Gastroesophageal sphincter (tissue), 3 donors: ENCODE results near the gene GP2.

Experiments
- EP300 ChIP-seq: sonication (generic); formaldehyde crosslinking; IDR thresholded peaks from one replicate; pipeline ENCODE4 v1.6.1; 2017; ENCODE audit warnings: antibody characterized with exemption, mild to moderate bottlenecking
- POLR2A ChIP-seq, 2 donors: fragments of 450-650 bp; IDR thresholded peaks; one replicate each; pipeline ENCODE4 v1.6.1; 2017; ENCODE audit warnings: antibody characterized with exemption in 2 of 2, mild to moderate bottlenecking in 2 of 2, moderate library complexity in 1 of 2
- POLR2AphosphoS5 ChIP-seq: sonication (generic); formaldehyde crosslinking; IDR thresholded peaks from one replicate; pipeline ENCODE4 v1.6.1; 2017; ENCODE audit warnings: antibody characterized with exemption
- TF ChIP-seq, protein P1 (sequence below), 4 experiments: fragments of 200-600 bp in 2 of 4; fragments of 450-650 bp in 2 of 4; sonication (generic) in 1 of 4; IDR thresholded peaks; one replicate each; pipeline ENCODE4 v1.5.1; 2017 to 2019; ENCODE audit warnings: antibody characterized with exemption in 4 of 4, mild to moderate bottlenecking in 2 of 4, moderate library complexity in 2 of 4

- TF ChIP-seq, protein P1, sequence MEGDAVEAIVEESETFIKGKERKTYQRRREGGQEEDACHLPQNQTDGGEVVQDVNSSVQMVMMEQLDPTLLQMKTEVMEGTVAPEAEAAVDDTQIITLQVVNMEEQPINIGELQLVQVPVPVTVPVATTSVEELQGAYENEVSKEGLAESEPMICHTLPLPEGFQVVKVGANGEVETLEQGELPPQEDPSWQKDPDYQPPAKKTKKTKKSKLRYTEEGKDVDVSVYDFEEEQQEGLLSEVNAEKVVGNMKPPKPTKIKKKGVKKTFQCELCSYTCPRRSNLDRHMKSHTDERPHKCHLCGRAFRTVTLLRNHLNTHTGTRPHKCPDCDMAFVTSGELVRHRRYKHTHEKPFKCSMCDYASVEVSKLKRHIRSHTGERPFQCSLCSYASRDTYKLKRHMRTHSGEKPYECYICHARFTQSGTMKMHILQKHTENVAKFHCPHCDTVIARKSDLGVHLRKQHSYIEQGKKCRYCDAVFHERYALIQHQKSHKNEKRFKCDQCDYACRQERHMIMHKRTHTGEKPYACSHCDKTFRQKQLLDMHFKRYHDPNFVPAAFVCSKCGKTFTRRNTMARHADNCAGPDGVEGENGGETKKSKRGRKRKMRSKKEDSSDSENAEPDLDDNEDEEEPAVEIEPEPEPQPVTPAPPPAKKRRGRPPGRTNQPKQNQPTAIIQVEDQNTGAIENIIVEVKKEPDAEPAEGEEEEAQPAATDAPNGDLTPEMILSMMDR (IDR thresholded peaks at IDR 0.05): no peak
- no peak for TF ChIP-seq POLR2A (IDR thresholded peaks at IDR 0.05)
- no peak for TF ChIP-seq POLR2AphosphoS5
- TF ChIP-seq EP300: no peak
These were observed 25.3 kb upstream of the GP2 start, which contains the start of gene UMOD for GRCh38 chr16:20352615-20353014.
